Prostate gland (tissue), 2 donors: ENCODE measurements around the gene RAD23B.

Experiments used
- CTCF ChIP-seq, 4 experiments: fragments of 200-600 bp in 2 of 4; fragments of 450-650 bp in 2 of 4; sonication (generic) in 2 of 4; IDR thresholded peaks; 1 replicate in 3 of 4; 2 replicates in 1 of 4; pipeline ENCODE4 v1.5.1; 2016 to 2019; ENCODE audit warnings: antibody characterized with exemption in 4 of 4, mild to moderate bottlenecking in 2 of 4, moderate library complexity in 2 of 4
- POLR2A ChIP-seq: fragments of 450-650 bp; IDR thresholded peaks from one replicate; pipeline ENCODE4 v1.6.1; 2016; ENCODE audit warnings: antibody characterized with exemption, mild to moderate bottlenecking

- TF ChIP-seq CTCF (IDR thresholded peaks at IDR 0.05) (no peak), POLR2A (peak; percentile 51)
These were observed 841 bp downstream of the RAD23B start for GRCh38 chr9:107283623-107284616.
